Measurements from ENCODE around the gene FICD.

- TF ChIP-seq RAD21 (conservative IDR thresholded peaks at IDR 0.05) (no peak), CTCF (IDR thresholded peaks at IDR 0.05; ENCODE audit: poor library complexity, severe bottlenecking) (no peak), POLR2AphosphoS5 (IDR thresholded peaks at IDR 0.05) (no peak)
These were observed 17.1 kb downstream of the FICD start for GRCh38 chr12:108531929-108532848.

Measured in neural cell (in vitro differentiated cells).